Gastroesophageal sphincter (tissue), 3 donors: Measurements from ENCODE around the gene MLXIP.

Experiments used
- CTCF ChIP-seq, 4 experiments: fragments of 200-600 bp in 2 of 4; fragments of 450-650 bp in 2 of 4; sonication (generic) in 1 of 4; IDR thresholded peaks; one replicate each; pipeline ENCODE4 v1.5.1; 2017 to 2019; ENCODE audit warnings: antibody characterized with exemption in 4 of 4, mild to moderate bottlenecking in 2 of 4, moderate library complexity in 2 of 4
- EP300 ChIP-seq: sonication (generic); formaldehyde crosslinking; IDR thresholded peaks from one replicate; pipeline ENCODE4 v1.6.1; 2017; ENCODE audit warnings: antibody characterized with exemption, mild to moderate bottlenecking
- POLR2A ChIP-seq, 2 donors: fragments of 450-650 bp; IDR thresholded peaks; one replicate each; pipeline ENCODE4 v1.6.1; 2017; ENCODE audit warnings: antibody characterized with exemption in 2 of 2, mild to moderate bottlenecking in 2 of 2, moderate library complexity in 1 of 2

- TF ChIP-seq POLR2A (IDR thresholded peaks at IDR 0.05): peak; percentile 97 to 99
- peak in 2 of 4 experiments; percentile 4 for TF ChIP-seq CTCF (IDR thresholded peaks at IDR 0.05)
- no peak for TF ChIP-seq EP300
Measured at GRCh38 chr12:122078141-122079032, at the start of gene MLXIP.
